Suprapubic skin (tissue), 4 donors: ENCODE data around the gene MED26.

ENCODE experiments used
- EP300 ChIP-seq: sonication (generic); formaldehyde crosslinking; IDR thresholded peaks from one replicate; pipeline ENCODE4 v1.6.1; 2017; ENCODE audit warnings: antibody characterized with exemption
- POLR2A ChIP-seq, 2 donors: fragments of 450-650 bp; IDR thresholded peaks; one replicate each; pipeline ENCODE4 v1.6.1; 2017; ENCODE audit warnings: antibody characterized with exemption in 2 of 2, mild to moderate bottlenecking in 2 of 2, moderate library complexity in 2 of 2
- POLR2AphosphoS5 ChIP-seq, 3 donors: sonication (generic); formaldehyde crosslinking; IDR thresholded peaks; one replicate each; pipeline ENCODE4 v1.6.1; 2017; ENCODE audit warnings: antibody characterized with exemption in 3 of 3
- TF ChIP-seq, protein P1 (sequence below), 2 donors: fragments of 200-600 bp in 1 of 2; fragments of 450-650 bp in 1 of 2; sonication (generic) in 1 of 2; IDR thresholded peaks; one replicate each; pipeline ENCODE4 v1.5.1; 2016 to 2019; ENCODE audit warnings: antibody characterized with exemption in 2 of 2, mild to moderate bottlenecking in 1 of 2, moderate library complexity in 1 of 2

- TF ChIP-seq POLR2A (IDR thresholded peaks at IDR 0.05) (no peak), EP300 (no peak), POLR2AphosphoS5 (IDR thresholded peaks at IDR 0.05) (no peak)
- TF ChIP-seq, protein P1, sequence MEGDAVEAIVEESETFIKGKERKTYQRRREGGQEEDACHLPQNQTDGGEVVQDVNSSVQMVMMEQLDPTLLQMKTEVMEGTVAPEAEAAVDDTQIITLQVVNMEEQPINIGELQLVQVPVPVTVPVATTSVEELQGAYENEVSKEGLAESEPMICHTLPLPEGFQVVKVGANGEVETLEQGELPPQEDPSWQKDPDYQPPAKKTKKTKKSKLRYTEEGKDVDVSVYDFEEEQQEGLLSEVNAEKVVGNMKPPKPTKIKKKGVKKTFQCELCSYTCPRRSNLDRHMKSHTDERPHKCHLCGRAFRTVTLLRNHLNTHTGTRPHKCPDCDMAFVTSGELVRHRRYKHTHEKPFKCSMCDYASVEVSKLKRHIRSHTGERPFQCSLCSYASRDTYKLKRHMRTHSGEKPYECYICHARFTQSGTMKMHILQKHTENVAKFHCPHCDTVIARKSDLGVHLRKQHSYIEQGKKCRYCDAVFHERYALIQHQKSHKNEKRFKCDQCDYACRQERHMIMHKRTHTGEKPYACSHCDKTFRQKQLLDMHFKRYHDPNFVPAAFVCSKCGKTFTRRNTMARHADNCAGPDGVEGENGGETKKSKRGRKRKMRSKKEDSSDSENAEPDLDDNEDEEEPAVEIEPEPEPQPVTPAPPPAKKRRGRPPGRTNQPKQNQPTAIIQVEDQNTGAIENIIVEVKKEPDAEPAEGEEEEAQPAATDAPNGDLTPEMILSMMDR (IDR thresholded peaks at IDR 0.05) = no peak
These were observed 31.4 kb upstream of the MED26 start for GRCh38 chr19:16659464-16659831.
